ENCODE measurements around the gene PHLDB1. TPM values are rescaled to one million over a fixed set of nuclear protein-coding genes. Genes with fewer than 3 reads are reported as not detected.

PHLDB1 gene
- total RNA-seq, 4 donors from 2014 or later = 92.6 to 276 (median 161) TPM

DNA sequence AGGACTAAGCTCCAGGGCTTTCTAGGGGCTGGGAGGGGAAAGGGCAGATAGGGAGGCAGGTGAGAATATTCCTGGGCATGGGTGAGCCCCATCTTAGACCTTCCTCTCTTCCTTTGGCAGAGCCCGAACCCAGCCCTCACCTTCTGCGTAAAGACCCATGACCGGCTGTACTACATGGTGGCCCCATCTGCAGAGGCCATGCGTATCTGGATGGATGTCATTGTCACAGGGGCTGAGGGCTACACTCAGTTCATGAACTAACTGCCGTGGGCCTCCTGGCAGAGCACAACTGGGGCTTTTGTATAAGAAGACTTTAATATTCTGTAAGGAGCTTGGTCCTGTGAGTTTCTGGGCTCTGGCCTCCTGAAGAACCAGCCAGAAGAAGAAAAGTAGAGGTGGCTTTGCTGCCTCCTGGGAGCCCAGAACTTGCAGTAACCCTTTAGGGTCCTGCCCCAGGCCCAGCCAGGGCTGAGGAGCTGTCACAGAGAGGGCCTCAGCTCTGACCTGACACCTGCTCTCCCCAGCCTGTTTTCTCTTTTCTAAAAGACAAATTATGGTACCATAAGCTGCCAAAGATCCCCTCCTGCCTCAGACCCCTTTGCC, 49.2 kb downstream of the PHLDB1 start:
- H3K36me3 ChIP-seq = peaks cover 0 to 19% (median 3%) of the 10 kb centered on the region in 4 donors

DNA sequence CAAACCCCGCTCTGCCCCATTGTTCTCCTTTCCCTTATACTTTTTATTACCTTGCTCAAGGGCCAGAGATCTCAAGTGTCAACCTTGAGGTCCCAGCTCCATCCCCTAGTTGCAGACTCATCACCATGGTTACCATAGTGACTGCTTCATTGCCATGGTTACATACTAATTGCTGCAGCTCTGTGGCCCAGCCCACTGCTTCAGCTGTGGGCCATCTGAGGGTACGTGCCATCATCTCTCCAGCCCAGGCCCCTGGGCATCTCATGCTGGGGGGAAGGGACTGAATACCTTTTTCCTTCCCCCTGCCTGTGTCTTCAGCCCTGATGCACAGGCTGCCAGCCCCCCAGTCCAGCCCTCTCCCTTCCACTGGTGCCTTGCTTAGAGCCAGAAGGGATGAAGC, 49.8 kb downstream of the PHLDB1 start:
- no peaks in the 10 kb centered on the region for H3K27me3 ChIP-seq
- TF ChIP-seq CTCF (IDR thresholded peaks at IDR 0.05) (no peak), POLR2A (IDR thresholded peaks at IDR 0.05) (no peak), POLR2AphosphoS5 (IDR thresholded peaks at IDR 0.05) (no peak), EP300 (IDR thresholded peaks at IDR 0.05; ENCODE audit: low read depth) (no peak)
- intact Hi-C loops (cut with DNase I; ENCODE audit: low total_unique reads) (no loop called here), in situ Hi-C loops (cut with MboI; ENCODE audit: low pct_ligation_motif_present in 1 of 4, low pct_unique_long_range_greater_than_20kb in 1 of 4, low sequenced_read_pairs in 3 of 4) (no loop called here)
- peaks cover 10 to 12% (median 11%) of the 10 kb centered on the region in 4 donors for H3K4me1 ChIP-seq
- no peak for DNase-seq
- H3K27ac ChIP-seq = no peak overlapping the region
- H3K4me3 ChIP-seq = no peak overlapping the region
- H3K36me3 ChIP-seq = peaks cover 0 to 16% (median 3%) of the 10 kb centered on the region in 4 donors
- WGBS, 2 donors (ENCODE audit: low coverage in 1 of 2) = 84% methylated on average over 2 of the region's 2 CpGs; no CpG with 5 or more reads in 1 of the 2 donors
- H3K9me3 ChIP-seq = no peaks in the 10 kb centered on the region

More for the DNA sequence above, 49.2 kb downstream of the PHLDB1 start:
- no peak for DNase-seq
- H3K9me3 ChIP-seq = no peaks in the 10 kb centered on the region
- 91% methylated on average over 5 of the region's 5 CpGs; no CpG with 5 or more reads in 1 of the 2 donors for WGBS, 2 donors (ENCODE audit: low coverage in 1 of 2)
- H3K27me3 ChIP-seq = no peaks in the 10 kb centered on the region
- peaks cover 10 to 12% (median 11%) of the 10 kb centered on the region in 4 donors for H3K4me1 ChIP-seq
- no peak overlapping the region for H3K4me3 ChIP-seq
- no peak for TF ChIP-seq POLR2A (IDR thresholded peaks at IDR 0.05)
- TF ChIP-seq CTCF (IDR thresholded peaks at IDR 0.05) = no peak
- TF ChIP-seq POLR2AphosphoS5 (IDR thresholded peaks at IDR 0.05) = no peak
- no peak for TF ChIP-seq EP300 (IDR thresholded peaks at IDR 0.05; ENCODE audit: low read depth)
- in situ Hi-C loops (cut with MboI; ENCODE audit: low pct_ligation_motif_present in 1 of 4, low pct_unique_long_range_greater_than_20kb in 1 of 4, low sequenced_read_pairs in 3 of 4) = no loop called here
- H3K27ac ChIP-seq = no peak overlapping the region
- intact Hi-C loops (cut with DNase I; ENCODE audit: low total_unique reads) = no loop called here

DNA sequence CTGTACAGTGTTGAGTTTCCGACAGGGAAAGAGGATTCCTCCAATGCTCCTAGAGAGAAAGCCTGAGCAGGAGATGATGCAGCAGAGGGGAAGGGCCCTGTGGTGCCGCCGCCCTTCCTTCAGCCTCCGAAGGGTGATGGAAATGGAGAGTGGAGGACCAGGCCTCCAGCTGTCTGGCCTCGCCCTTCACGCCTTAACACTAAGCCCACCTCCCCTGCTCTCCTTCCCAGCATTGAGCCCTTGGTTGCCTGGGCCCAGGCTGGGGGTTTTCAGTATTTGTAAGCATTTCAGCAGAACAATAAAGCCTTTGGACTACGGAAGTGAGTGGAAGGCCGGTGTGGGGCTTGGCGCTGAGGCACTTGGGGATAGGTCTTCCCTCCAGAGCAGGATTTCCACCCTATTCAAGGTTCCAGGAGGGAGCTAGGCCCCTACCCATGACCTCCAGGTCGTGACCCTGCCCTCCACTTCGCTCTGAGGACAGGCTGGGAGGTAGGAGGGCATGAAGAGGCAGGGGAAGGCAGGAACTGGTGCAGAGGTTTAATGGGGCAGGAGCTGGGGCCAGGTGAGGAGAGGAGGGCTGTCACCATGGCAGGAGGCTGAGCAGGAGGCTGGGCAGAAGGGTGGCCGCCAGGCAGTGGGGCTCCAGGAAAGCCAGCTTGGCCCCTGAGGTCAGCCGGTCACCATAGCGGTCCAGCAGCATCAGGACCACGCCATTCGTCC, 50.5 kb downstream of the PHLDB1 start:
- Histone ChIP-seq H3K27me3 (no peaks in the 10 kb centered on the region), H3K4me3 (no peak overlapping the region), H3K27ac (no peak overlapping the region), H3K9me3 (no peaks in the 10 kb centered on the region), H3K36me3 (peaks cover 0 to 16% (median 3%) of the 10 kb centered on the region in 4 donors), H3K4me1 (peaks cover 10 to 12% (median 11%) of the 10 kb centered on the region in 4 donors)
- in situ Hi-C loops (cut with MboI; ENCODE audit: low pct_ligation_motif_present in 1 of 4, low pct_unique_long_range_greater_than_20kb in 1 of 4, low sequenced_read_pairs in 3 of 4) (no loop called here), intact Hi-C loops (cut with DNase I; ENCODE audit: low total_unique reads) (no loop called here)
- WGBS, 2 donors (ENCODE audit: low coverage in 1 of 2) = 76 to 78% methylated on average over 3 to 16 of the region's 16 CpGs
- no peak for TF ChIP-seq POLR2AphosphoS5 (IDR thresholded peaks at IDR 0.05)
- TF ChIP-seq EP300 (IDR thresholded peaks at IDR 0.05; ENCODE audit: low read depth) = no peak
- no peak for TF ChIP-seq CTCF (IDR thresholded peaks at IDR 0.05)
- no peak for TF ChIP-seq POLR2A (IDR thresholded peaks at IDR 0.05)
- no peak for DNase-seq

- intact Hi-C loops (cut with DNase I; ENCODE audit: low total_unique reads) (no loop called here), in situ Hi-C loops (cut with MboI; ENCODE audit: low pct_ligation_motif_present in 1 of 4, low pct_unique_long_range_greater_than_20kb in 1 of 4, low sequenced_read_pairs in 3 of 4) (no loop called here)
- H3K36me3 ChIP-seq = peaks cover 0 to 16% (median 0%) of the 10 kb centered on the region in 4 donors
- no peaks in the 10 kb centered on the region for H3K27me3 ChIP-seq
- no peaks in the 10 kb centered on the region for H3K9me3 ChIP-seq
- TF ChIP-seq POLR2AphosphoS5 (IDR thresholded peaks at IDR 0.05) (no peak), EP300 (IDR thresholded peaks at IDR 0.05; ENCODE audit: low read depth) (no peak), CTCF (IDR thresholded peaks at IDR 0.05) (no peak), POLR2A (IDR thresholded peaks at IDR 0.05) (no peak)
- H3K4me3 ChIP-seq = no peak overlapping the region
- H3K4me1 ChIP-seq = peaks cover 10 to 12% (median 11%) of the 10 kb centered on the region in 4 donors
- no peak for DNase-seq
- WGBS, 2 donors (ENCODE audit: low coverage in 1 of 2) = 57% methylated on average over 16 of the region's 16 CpGs; no CpG with 5 or more reads in 1 of the 2 donors
- peak overlapping the region; percentile 6 to 32 (median 22) for H3K27ac ChIP-seq
Observed at GRCh38 chr11:118658429-118659313, 51.3 kb downstream of the PHLDB1 start.

Measured in transverse colon (tissue), 4 donors.